GM18502 (cell line): ENCODE data around the gene NPVF.

Source experiments
- ATAC-seq: cut with Tn5 transposase; IDR thresholded peaks from one replicate; pipeline ENCODE4 v1.9.1; 2021; ENCODE audit warnings: mild to moderate bottlenecking; ENCODE audit not compliant: unreplicated experiment, poor library complexity

The NPVF gene

GRCh38 chr7:25238066-25238725 is 9.9 kb upstream of the NPVF start:
- no peak for ATAC-seq

GRCh38 chr7:25235471-25235870 is 7.2 kb upstream of the NPVF start:
- no peak for ATAC-seq

GRCh38 chr7:25234336-25234735 is 6.0 kb upstream of the NPVF start:
- no peak for ATAC-seq

- ATAC-seq: no peak
These were observed 5.1 kb downstream of the NPVF start for GRCh38 chr7:25223206-25223605.

- ATAC-seq: no peak
These were observed 5.6 kb downstream of the NPVF start for GRCh38 chr7:25222666-25223065.

- ATAC-seq: no peak
These were observed 7.3 kb downstream of the NPVF start for GRCh38 chr7:25221009-25221408.

- no peak for ATAC-seq
These were observed 10.1 kb downstream of the NPVF start for GRCh38 chr7:25218191-25218590.

GRCh38 chr7:25216837-25217236 is 11.4 kb downstream of the NPVF start:
- ATAC-seq: no peak

GRCh38 chr7:25215694-25216335 is 12.5 kb downstream of the NPVF start:
- no peak for ATAC-seq

GRCh38 chr7:25208525-25209221 is 19.6 kb downstream of the NPVF start:
- ATAC-seq: no peak

- no peak for ATAC-seq
These were observed 20.4 kb downstream of the NPVF start for GRCh38 chr7:25207887-25208286.

- no peak for ATAC-seq
These were observed 21.5 kb downstream of the NPVF start for GRCh38 chr7:25206765-25207164.

GRCh38 chr7:25196132-25196896 is 32.0 kb downstream of the NPVF start:
- no peak for ATAC-seq

- no peak for ATAC-seq
These were observed 34.2 kb downstream of the NPVF start for GRCh38 chr7:25194036-25194435.

- no peak for ATAC-seq
These were observed 36.2 kb downstream of the NPVF start for GRCh38 chr7:25192043-25192442.

GRCh38 chr7:25189197-25189596 is 39.1 kb downstream of the NPVF start:
- ATAC-seq: no peak

GRCh38 chr7:25187932-25188331 is 40.4 kb downstream of the NPVF start:
- no peak for ATAC-seq

GRCh38 chr7:25186436-25186835 is 41.9 kb downstream of the NPVF start:
- no peak for ATAC-seq

GRCh38 chr7:25181532-25181931 is 46.8 kb downstream of the NPVF start:
- ATAC-seq: no peak

- ATAC-seq: no peak
These were observed 47.3 kb downstream of the NPVF start for GRCh38 chr7:25180946-25181345.

- peak; percentile 39 for ATAC-seq
These were observed 47.7 kb downstream of the NPVF start for GRCh38 chr7:25180592-25180923.
